Astrocyte (in vitro differentiated cells and primary cell): Measurements from ENCODE around the gene SNAPC3. TPM values are rescaled to one million over a fixed set of nuclear protein-coding genes. Genes with fewer than 3 reads are reported as not detected.

Experiments used
- DNase-seq: peaks from one replicate; pipeline ENCODE4 v3.0.0-alpha.2; 2010; ENCODE audit warnings: low read depth
- FAIRE-seq: peaks from 2 replicates; lab custom pipeline; 2011; peaks lifted over from hg19 to GRCh38; lab: Jason Lieb, UNC
- H2AFZ ChIP-seq: 2 replicates; pipeline ENCODE4 v1.6.0; 2012; ENCODE audit warnings: low read depth, low read length, inconsistent platforms
- H3K27ac ChIP-seq: 2 replicates; pipeline ENCODE4 v1.5.1; 2011; ENCODE audit warnings: low read depth, low read length, inconsistent platforms
- H3K27me3 ChIP-seq: 2 replicates; pipeline ENCODE4 v1.6.0; 2011; ENCODE audit warnings: low read length, inconsistent platforms; ENCODE audit not compliant: insufficient read depth
- H3K36me3 ChIP-seq: 2 replicates; pipeline ENCODE4 v1.5.1; 2011; ENCODE audit warnings: low read length, inconsistent platforms; ENCODE audit not compliant: insufficient read depth
- H3K4me1 ChIP-seq: 2 replicates; pipeline ENCODE4 v1.5.1; 2011; ENCODE audit warnings: low read length, inconsistent platforms; ENCODE audit not compliant: insufficient read depth
- H3K4me2 ChIP-seq: 2 replicates; pipeline ENCODE4 v1.6.0; 2012; ENCODE audit warnings: low read length, inconsistent platforms
- H3K4me3 ChIP-seq: 2 replicates; pipeline ENCODE4 v1.5.1; 2011; ENCODE audit warnings: low read depth, mild to moderate bottlenecking, low read length, inconsistent platforms; ENCODE audit not compliant: insufficient read depth
- H3K79me2 ChIP-seq: 2 replicates; pipeline ENCODE4 v1.6.0; 2012; ENCODE audit warnings: mild to moderate bottlenecking, low read length, inconsistent platforms; ENCODE audit not compliant: insufficient read depth
- H3K9ac ChIP-seq: 2 replicates; pipeline ENCODE4 v1.6.0; 2012; ENCODE audit warnings: mild to moderate bottlenecking, low read length, inconsistent platforms
- H3K9me3 ChIP-seq: 2 replicates; pipeline ENCODE4 v1.5.1; 2012; ENCODE audit warnings: low read depth, mild to moderate bottlenecking, low read length, inconsistent platforms; ENCODE audit not compliant: insufficient read depth
- H4K20me1 ChIP-seq: 2 replicates; pipeline ENCODE4 v1.6.0; 2012; ENCODE audit warnings: low read length, inconsistent platforms; ENCODE audit not compliant: insufficient read depth
- H3K27ac Mint-ChIP-seq: one replicate; pipeline ENCODE4 v1.8.0; 2021; ENCODE audit warnings: mild to moderate bottlenecking, mixed read lengths; ENCODE audit not compliant: unreplicated experiment
- H3K27me3 Mint-ChIP-seq: one replicate; pipeline ENCODE4 v1.8.0; 2021; ENCODE audit warnings: low read depth, mixed read lengths; ENCODE audit not compliant: unreplicated experiment
- H3K36me3 Mint-ChIP-seq: one replicate; pipeline ENCODE4 v1.8.0; 2021; ENCODE audit warnings: low read depth, mixed read lengths; ENCODE audit not compliant: unreplicated experiment
- H3K4me1 Mint-ChIP-seq: one replicate; pipeline ENCODE4 v1.8.0; 2021; ENCODE audit warnings: low read depth, mixed read lengths; ENCODE audit not compliant: unreplicated experiment
- H3K4me3 Mint-ChIP-seq: one replicate; pipeline ENCODE4 v1.8.0; 2021; ENCODE audit warnings: mild to moderate bottlenecking, moderate library complexity, mixed read lengths; ENCODE audit not compliant: unreplicated experiment
- H3K9me3 Mint-ChIP-seq: one replicate; pipeline ENCODE4 v1.8.0; 2021; ENCODE audit warnings: mild to moderate bottlenecking, mixed read lengths; ENCODE audit not compliant: unreplicated experiment
- CTCF ChIP-seq: IDR thresholded peaks from 2 replicates; pipeline ENCODE4 v1.5.1; 2011; ENCODE audit warnings: low read depth, mild to moderate bottlenecking, inconsistent platforms, low read length, moderate library complexity; ENCODE audit not compliant: insufficient read depth
- EZH2 ChIP-seq: IDR thresholded peaks from 2 replicates; pipeline ENCODE4 v1.6.1; 2012; ENCODE audit warnings: mild to moderate bottlenecking, low read length, inconsistent platforms; ENCODE audit not compliant: insufficient read depth
- total RNA-seq: library from RNA; stranded (reverse); gene quantifications from 2 replicates; pipeline ENCODE4 v1.2.1, GENCODE V29; 2021

Gene SNAPC3
- total RNA-seq, 1 donor from 2014 or later = 40.3 TPM

- Mint-ChIP-seq H3K27ac (no peak overlapping the region), H3K36me3 (peaks cover 6% of the 10 kb centered on the region), H3K27me3 (no peaks in the 10 kb centered on the region), H3K9me3 (no peaks in the 10 kb centered on the region), H3K4me1 (no peaks in the 10 kb centered on the region), H3K4me3 (no peak overlapping the region)
- no peak for TF ChIP-seq CTCF
- TF ChIP-seq EZH2 = no peak
- FAIRE-seq (no peak), DNase-seq (no peak)
- Histone ChIP-seq H3K4me2 (no peak overlapping the region), H3K79me2 (no peaks in the 10 kb centered on the region), H3K9ac (no peak overlapping the region), H4K20me1 (no peaks in the 10 kb centered on the region), H3K9me3 (no peaks in the 10 kb centered on the region), H3K4me1 (no peaks in the 10 kb centered on the region), H2AFZ (no peak overlapping the region), H3K36me3 (peaks cover 47% of the 10 kb centered on the region), H3K27me3 (no peaks in the 10 kb centered on the region), H3K27ac (no peak overlapping the region), H3K4me3 (no peak overlapping the region)
These were observed 38.9 kb downstream of the SNAPC3 start for GRCh38 chr9:15461601-15462000.

GRCh38 chr9:15468145-15468544 lies 45.5 kb downstream of the SNAPC3 start:
- FAIRE-seq = no peak
- H2AFZ ChIP-seq = no peak overlapping the region
- DNase-seq = no peak

More at GRCh38 chr9:15468145-15468544, 45.5 kb downstream of the SNAPC3 start:
- H3K4me3 ChIP-seq = no peak overlapping the region
- H3K27me3 ChIP-seq = no peaks in the 10 kb centered on the region
- no peaks in the 10 kb centered on the region for H4K20me1 ChIP-seq
- H3K9ac ChIP-seq = no peak overlapping the region
- no peaks in the 10 kb centered on the region for H3K27me3 Mint-ChIP-seq
- H3K4me1 Mint-ChIP-seq = peaks cover 5% of the 10 kb centered on the region
- H3K4me2 ChIP-seq = no peak overlapping the region
- TF ChIP-seq EZH2 (no peak), CTCF (no peak)
- H3K27ac ChIP-seq = no peak overlapping the region
- no peak overlapping the region for H3K27ac Mint-ChIP-seq
- no peaks in the 10 kb centered on the region for H3K9me3 Mint-ChIP-seq
- peaks cover 31% of the 10 kb centered on the region for H3K36me3 ChIP-seq
- no peak overlapping the region for H3K4me3 Mint-ChIP-seq
- peaks cover 6% of the 10 kb centered on the region for H3K36me3 Mint-ChIP-seq
- H3K4me1 ChIP-seq = peaks cover 3% of the 10 kb centered on the region
- H3K9me3 ChIP-seq = no peaks in the 10 kb centered on the region
- H3K79me2 ChIP-seq = no peaks in the 10 kb centered on the region
